GM21515 (cell line): ENCODE data around the gene SLC30A3.

Source experiments
- ATAC-seq: cut with Tn5 transposase; IDR thresholded peaks from one replicate; pipeline ENCODE4 v1.9.1; 2021; ENCODE audit not compliant: unreplicated experiment

SLC30A3 gene

DNA sequence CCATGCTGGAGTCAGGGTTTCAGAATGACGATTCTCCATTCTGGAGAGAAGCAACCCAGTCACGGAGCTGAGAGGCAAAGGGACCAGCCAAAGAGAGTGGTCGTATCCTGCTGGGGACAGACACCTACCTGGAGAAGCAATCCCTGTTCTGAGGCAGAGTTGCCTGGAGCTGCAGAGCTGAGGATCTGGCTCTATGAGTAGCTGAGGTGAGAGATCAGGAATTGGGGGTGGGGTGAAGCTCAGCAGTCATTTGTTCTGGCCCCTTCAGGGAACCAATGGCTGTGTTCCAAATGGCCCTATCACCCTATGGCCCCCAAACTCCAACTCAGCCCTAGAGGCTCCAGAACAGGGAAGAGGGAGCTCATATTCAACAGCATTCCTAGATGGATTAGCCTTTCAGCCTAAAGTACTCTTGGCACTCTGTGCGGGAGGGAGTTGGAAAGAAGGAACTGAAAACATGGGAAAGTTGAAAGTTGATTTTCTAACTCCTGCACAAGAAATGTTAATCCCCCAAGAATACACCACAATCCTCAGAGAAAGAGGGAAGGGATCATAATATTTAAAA is 54.3 kb downstream of the SLC30A3 start:
- ATAC-seq: no peak

- no peak for ATAC-seq
Measured at GRCh38 chr2:27206346-27206745, 56.5 kb downstream of the SLC30A3 start.

DNA sequence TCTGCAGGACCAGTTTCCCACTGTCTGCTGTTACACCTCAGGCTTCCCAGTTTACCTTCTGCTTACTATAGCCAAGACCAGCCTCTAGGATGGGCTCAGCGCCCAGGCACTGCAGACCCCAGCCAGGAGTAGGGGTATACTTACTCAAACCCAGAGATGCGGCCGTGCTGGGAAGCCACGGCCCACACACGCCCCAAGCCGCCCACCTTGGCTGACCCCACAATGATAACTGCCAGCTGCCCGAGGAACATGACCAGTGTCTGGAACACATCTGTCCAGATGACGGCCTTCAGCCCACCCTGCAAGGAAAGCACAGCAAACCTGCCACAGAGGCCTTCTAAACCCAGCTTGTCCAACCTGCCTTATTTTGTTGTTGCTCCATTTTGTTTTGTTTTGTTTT is 57.6 kb downstream of the SLC30A3 start:
- ATAC-seq: no peak

DNA sequence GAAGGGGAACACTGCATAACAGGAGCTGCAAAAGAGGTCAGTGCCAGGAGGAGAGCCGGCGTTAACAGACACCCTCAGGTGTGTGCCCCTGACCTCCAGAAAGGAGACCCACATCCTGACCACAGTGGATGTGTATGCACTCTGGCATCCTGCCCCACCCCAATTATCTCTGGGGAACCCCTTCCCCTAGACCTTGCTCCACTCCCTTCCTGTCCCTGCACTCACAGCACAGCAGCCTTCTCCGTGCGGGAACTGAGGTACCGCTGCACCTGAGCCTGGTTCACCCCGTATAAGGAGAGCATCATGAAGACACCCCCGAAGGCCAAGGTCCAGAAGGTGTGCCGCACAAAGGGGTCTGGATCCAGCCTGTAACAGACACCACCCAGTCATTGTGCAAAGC is 58.3 kb downstream of the SLC30A3 start:
- no peak for ATAC-seq

- ATAC-seq: no peak
Measured at GRCh38 chr2:27203741-27204140, 59.1 kb downstream of the SLC30A3 start.
